NB4 (cell line): ENCODE measurements around the gene PSMB3.

ENCODE experiments used
- DNase-seq: peaks from one replicate; pipeline ENCODE4 v3.0.0; 2010; ENCODE audit warnings: low read depth
- H3K4me3 ChIP-seq: one replicate; pipeline ENCODE4 v1.5.1; 2011; ENCODE audit warnings: mild to moderate bottlenecking, low read depth, low read length, moderate library complexity
- CTCF ChIP-seq: IDR thresholded peaks from one replicate; pipeline ENCODE4 v1.5.1; 2012; ENCODE audit warnings: low read depth, low read length
- MAX ChIP-seq: IDR thresholded peaks from 2 replicates; pipeline ENCODE4 v1.6.1; 2011; ENCODE audit warnings: low read depth, low read length
- MYC ChIP-seq: IDR thresholded peaks from 2 replicates; pipeline ENCODE4 v1.6.1; 2011; ENCODE audit warnings: low read depth, low read length
- POLR2A ChIP-seq: IDR thresholded peaks from 2 replicates; pipeline ENCODE4 v1.6.1; 2011; ENCODE audit warnings: mild to moderate bottlenecking; ENCODE audit not compliant: insufficient read length; ENCODE audit errors: extremely low read depth

Gene PSMB3

GRCh38 chr17:38800237-38800760, 47.8 kb downstream of the PSMB3 start:
- H3K4me3 ChIP-seq, result peak overlapping the region; percentile 58
- no peak for TF ChIP-seq POLR2A
- TF ChIP-seq MAX, result peak; percentile 0; the same call in 1 of the 2 replicates
- DNase-seq, result no peak

GRCh38 chr17:38809828-38810227, 57.3 kb downstream of the PSMB3 start:
- DNase-seq, result no peak
- H3K4me3 ChIP-seq, result no peak overlapping the region
- TF ChIP-seq MYC (no peak), CTCF (no peak), POLR2A (no peak), MAX (no peak)
